GM21619 (cell line): ENCODE measurements around the gene ADGRL3.

Experiments used
- ATAC-seq: cut with Tn5 transposase; IDR thresholded peaks from one replicate; pipeline ENCODE4 v1.9.1; 2021; ENCODE audit not compliant: unreplicated experiment

The ADGRL3 gene

GRCh38 chr4:62028745-62029144, 828.6 kb downstream of the ADGRL3 start:
- no peak for ATAC-seq

GRCh38 chr4:62030958-62031357, 830.8 kb downstream of the ADGRL3 start:
- ATAC-seq, result no peak

DNA sequence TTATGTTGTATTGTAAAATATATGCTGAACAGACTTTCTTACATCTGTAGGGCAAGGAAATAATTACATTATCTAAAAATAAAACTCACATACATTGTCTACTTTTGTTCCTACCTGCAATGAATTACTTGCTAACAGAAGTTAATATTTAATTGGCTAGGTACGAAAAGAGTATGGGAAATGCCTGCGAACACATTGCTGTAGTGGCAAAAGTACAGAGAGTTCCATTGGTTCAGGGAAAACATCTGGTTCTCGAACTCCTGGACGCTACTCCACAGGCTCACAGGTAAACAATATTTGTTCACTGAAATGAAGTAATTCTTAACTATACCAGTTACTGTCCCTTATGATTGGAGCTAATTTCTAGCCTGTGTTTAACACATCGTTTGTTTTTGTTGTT, 837.4 kb downstream of the ADGRL3 start:
- no peak for ATAC-seq

DNA sequence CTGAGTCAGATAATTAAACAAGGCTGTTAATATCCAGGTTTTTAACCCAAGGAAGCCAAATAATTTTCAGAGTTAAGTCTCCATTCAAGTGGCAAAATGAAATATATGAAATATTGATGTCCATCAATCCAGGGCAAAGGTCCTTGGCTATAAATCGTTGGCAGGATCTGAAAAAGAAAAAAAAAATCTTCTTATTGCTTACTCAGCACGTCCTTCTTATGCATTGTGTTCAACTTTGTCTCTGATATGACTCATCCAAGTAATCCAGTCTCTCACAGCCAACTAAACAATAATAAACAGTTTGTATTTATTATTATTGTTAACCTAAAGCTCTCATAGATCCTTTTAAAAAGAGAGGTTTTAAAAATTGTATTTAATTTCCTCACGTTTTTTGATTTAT, 851.2 kb downstream of the ADGRL3 start:
- ATAC-seq, result no peak

DNA sequence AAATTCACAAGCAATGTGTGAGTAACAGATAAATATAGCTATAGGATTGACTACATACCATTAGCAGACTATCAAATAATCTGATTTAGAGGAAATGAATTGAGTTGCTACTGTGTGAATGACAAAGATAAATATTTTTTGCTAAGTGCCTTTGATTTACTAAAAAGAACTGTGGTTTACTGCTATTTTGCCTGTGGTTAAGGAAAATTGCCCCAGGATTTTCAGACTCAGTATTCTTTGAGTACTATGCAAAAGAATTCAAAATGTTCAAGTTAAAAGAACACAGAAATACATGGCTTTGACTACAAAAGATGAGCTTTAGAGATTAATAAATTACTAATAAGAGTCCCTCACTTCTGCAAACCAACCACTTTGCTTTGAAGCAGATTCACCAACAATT, 853.8 kb downstream of the ADGRL3 start:
- no peak for ATAC-seq

DNA sequence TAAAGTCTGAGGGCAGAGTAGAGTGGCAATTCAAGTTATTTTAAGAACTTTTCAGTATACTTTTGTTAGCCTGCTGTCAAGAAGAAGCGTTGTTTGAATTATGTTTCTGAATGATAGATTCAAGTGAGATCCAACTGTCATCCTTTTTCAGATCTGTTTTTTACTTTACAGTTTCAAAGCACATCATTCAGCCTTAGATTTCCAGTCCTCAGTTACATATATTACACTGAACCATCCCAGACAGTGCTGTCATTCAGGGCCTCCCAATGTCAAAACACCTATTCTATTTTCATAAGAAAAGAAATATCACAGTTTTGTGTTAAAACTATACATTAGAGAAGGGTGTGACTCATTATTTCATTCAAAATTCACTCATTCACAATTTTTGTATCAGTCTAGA, 856.9 kb downstream of the ADGRL3 start:
- ATAC-seq, result no peak

DNA sequence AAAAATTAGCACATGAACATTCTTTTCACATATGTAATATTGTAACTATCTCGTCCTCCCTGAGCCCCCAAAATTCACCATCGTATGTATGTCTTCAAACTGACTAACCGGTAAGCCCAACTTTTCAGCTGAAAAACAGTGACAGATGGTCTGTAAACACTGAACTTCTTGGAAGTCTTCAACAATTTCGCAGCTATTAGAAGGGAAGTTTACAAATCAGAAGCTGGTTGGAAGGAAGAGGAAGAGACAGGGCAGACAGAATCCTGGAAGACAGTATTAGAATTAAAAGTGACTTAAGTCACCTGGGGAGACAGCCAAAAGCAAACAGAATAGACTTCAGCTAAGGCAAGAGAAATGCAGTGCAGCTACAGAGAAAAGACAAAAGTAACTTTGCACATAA, 858.4 kb downstream of the ADGRL3 start:
- ATAC-seq, result no peak

DNA sequence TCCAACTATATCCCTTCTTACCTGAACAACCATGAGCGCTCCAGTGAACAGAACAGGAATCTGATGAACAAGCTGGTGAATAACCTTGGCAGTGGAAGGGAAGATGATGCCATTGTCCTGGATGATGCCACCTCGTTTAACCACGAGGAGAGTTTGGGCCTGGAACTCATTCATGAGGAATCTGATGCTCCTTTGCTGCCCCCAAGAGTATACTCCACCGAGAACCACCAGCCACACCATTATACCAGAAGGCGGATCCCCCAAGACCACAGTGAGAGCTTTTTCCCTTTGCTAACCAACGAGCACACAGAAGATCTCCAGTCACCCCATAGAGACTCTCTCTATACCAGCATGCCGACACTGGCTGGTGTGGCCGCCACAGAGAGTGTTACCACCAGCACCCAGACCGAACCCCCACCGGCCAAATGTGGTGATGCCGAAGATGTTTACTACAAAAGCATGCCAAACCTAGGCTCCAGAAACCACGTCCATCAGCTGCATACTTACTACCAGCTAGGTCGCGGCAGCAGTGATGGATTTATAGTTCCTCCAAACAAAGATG, 870.2 kb downstream of the ADGRL3 start:
- no peak for ATAC-seq

DNA sequence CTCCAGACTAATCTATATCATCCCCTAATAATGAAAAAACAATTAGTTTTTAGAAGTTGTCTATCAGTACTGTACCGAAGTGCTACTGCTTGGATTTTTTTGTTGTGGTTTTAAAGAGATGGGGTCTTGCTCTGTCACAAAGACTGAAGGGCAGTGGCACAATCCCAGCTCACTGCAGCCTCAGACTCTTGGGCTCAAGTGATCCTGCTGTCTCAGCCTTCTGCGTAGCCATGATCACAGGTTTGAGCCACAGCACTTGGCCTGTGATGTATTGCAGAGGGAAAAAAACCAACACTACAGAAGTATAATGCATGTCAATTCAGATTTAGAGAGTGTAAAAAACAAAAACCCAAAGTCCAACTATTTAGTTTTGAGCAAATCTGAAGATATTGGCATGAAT, 875.0 kb downstream of the ADGRL3 start:
- ATAC-seq, result no peak

DNA sequence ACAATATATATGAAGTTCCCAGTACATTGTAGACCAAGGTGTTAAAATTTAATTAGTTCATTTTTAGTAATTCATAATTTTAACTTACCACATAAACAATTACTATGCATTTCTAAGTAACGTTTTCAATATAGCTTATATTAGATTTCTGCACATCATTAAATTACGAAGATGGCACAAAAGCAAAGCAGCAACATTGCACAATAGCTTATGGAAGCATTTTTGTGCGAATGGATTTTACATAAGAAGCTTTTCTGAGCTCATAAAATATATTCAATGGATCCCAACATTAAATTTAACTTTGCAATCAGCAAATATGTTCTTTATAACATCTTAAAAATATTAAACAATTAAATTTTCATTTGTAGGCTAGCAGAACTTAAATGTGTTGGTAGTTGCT, 875.4 kb downstream of the ADGRL3 start:
- ATAC-seq, result no peak

- ATAC-seq, result no peak
These were observed 877.3 kb downstream of the ADGRL3 start for GRCh38 chr4:62077406-62077805.

DNA sequence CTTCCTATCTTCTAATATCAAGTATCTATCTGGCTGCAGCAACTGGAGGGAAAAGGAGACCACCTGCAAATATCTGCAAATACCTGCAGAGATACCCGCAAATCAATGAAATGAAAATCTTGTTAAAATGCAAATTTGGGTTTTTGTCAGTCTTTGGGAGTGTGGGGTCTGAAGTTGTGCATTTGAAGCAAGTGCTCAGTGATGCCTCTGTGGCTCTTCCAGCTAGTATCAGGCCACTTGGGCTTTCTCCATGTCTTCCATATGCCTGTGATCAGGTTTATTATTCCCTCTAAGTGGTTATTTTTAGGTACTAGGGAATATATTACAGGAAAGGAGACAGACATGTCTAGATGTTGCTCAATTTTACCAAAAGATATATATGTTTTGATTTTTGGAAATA, 880.3 kb downstream of the ADGRL3 start:
- ATAC-seq, result no peak

DNA sequence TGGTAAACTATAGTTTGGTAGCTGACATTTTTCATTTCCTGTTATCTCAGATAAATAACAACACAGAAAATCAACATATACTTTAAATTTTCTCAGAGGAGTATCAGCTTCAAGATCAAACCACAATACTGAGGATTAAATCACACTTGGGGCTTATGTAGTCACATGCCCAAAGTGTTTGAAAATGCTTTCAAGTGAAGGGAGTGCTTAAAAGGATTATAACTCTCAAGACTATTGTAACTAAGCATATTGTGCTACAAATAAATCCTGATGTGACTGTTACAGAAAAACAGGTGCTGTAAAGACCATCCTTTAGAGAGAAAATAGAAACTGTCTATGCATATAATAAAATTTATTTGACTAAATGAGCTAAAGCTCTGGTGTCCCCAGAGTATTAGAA, 887.6 kb downstream of the ADGRL3 start:
- no peak for ATAC-seq

DNA sequence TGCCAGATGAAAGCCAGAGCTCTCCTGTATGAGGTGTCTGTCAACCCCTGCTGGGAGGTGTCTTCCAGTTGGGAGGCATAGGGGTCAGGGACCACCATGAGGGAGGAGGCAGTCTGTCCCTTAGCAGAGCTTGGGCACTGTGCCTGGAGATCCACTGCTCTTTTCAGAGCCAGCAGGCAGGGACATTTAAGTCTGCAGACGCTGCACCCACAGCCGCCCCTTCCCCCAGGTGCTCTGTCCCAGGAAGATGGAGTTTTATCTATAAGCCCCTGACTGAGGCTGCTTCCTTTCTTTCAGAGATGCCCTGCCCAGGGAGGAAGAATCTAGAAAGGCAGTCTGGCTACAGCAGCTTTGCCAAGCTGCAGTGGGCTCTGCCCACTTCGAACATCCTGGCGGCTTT, 893.6 kb downstream of the ADGRL3 start:
- no peak for ATAC-seq

- ATAC-seq, result no peak
These were observed 896.8 kb downstream of the ADGRL3 start for GRCh38 chr4:62096881-62097280.

- no peak for ATAC-seq
These were observed 915.1 kb downstream of the ADGRL3 start for GRCh38 chr4:62115216-62115615.

GRCh38 chr4:62117886-62118285, 917.8 kb downstream of the ADGRL3 start:
- no peak for ATAC-seq

DNA sequence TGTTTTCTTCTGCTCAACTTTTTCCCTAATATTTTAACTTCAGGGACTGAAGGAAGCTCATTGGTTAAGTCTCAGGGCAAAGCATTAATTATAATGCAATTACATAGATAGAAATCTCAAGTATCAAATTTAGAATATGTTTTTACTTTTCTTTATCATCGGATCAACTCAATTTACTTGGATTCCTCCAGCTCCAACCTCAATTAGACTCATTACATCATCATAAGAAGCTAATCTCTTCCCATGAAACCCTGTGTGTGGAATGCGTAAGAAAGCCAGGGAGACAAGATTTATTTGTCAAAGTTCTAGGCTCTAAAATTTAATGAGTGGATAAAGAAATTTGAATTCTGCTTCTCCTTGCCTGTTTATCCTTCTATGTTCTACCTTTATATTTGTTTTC, 918.4 kb downstream of the ADGRL3 start:
- no peak for ATAC-seq

GRCh38 chr4:62119195-62119594, 919.1 kb downstream of the ADGRL3 start:
- no peak for ATAC-seq

DNA sequence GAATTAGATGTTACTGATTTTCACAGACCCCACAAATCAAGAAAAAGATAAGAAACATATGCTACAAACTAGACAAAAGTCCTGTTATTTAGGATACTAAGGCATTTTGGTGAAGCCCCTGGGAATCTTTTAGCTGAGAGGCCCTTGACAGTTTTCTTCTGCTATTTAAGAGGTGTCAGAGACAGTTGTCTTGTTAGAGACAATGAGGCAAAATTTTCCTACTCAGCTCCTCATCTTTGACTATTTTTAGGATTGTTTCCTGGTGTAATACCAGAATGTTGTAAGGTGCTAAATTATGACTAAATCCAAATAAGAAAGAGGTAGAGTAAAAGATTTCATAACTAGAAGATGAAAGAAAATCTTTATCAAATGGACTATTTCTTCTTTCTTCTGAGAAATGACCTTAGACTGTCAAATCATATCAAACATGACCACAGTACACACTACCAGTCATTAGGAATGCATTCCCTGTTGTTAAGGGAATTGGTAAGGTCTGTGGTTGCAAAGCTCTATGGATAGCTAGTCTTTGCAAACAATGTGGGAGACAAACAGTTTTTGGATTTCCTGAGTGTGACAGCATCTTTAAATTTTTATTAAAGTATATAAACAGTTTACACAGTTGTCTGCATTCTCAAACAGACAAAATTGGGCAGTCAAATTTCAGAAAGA, 926.1 kb downstream of the ADGRL3 start:
- ATAC-seq, result no peak
